Fibroblast of skin of abdomen (primary cell): ENCODE results near the gene ASCL2.
A peak's percentile ranks its signal among the peaks of the same experiment; 100 is the strongest.

Experiments
- DNase-seq: peaks from one replicate; pipeline ENCODE4 v3.0.0-alpha.2; 2013

ASCL2 gene

DNA sequence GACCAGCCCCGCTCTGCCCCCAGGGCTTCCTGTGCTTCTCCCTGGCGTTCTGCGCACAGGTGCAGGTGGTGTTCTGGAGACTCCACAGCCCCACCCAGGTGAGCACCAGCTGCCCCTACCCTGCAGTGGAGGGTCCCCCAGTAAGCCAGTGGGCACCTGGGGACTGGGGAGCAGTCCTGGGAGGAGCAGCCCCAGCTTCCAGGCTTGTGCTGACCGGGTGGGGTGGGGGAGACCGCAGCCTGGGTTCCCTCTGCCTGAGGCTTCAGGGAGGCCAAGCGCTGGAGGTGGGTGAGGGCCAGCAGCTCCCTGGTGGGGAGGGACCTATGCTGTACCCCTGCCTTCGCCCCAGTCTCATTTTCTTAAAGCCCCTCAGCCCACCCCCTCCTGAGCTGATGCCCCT lies 38.3 kb upstream of the ASCL2 start:
- no peak for DNase-seq

DNA sequence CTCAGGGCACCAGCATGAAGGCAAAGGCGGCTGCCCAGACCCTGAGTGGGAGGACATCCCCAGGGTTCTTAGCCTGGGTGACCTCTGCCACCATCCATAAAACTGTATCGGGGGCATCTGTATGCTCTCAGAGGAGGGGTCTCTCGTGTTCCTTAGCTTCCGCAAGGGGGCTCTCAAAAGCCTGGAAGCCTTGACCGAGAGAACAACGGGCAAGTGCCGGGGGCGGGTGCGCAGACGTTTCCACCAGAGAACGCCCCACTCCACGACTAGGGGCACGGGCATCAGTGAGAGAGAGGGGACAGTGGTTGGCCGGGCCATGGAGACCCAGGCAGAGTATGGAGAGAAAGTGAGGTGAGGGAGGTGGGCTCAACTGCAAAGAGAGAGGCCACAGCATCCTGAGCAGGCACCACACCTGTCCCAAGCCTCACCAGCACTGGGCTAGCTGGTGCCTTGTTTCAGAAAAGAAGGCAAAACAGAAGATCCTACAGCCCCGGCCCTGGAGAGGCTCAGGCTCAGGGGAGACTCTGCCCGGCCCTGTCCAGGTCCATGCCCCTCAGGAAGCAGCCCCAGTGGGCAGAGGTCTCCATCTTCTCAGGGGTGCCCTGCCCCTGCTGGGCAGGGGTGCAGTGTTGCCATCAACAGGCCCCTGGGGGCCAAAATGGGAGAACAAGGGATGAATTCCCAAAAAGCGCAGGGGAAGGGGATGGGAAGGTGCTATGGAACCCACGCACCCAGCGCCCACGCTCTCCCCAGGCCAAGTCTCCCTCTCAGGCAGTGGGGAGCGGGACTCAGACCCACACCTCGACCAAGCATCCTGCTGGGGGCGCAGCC lies 37.3 kb upstream of the ASCL2 start:
- DNase-seq = no peak

DNA sequence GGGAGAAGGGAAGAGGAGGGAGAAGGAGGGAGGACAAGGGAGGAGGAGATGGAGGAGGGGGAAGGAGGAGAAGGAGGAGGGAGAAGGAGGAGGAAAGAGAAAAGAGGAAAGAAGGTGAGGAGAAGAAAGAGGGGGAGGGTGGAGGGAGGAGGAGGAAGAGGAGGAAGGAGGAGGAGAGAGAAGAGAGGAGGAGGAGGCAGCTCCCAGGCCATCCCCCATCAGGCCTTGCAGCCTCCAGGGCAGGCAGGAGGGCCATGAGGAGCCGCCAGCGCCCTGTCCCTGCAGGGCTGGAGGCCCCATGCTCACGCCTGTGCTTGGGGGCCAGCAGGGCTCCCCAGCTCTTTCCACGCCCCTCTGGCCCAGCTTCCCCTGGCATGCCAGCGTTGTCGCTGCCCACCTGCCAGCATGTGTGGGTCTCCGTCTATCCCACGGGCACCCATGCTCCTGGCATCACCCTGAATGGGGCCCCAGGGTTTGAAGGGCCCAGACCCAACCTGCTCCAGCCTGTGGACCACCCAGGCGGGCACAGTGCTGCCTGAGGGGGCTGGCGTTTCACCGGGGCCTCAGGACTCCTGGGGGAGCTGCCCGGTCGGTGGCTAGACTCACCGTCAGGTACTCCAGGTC lies 36.6 kb upstream of the ASCL2 start:
- no peak for DNase-seq

DNA sequence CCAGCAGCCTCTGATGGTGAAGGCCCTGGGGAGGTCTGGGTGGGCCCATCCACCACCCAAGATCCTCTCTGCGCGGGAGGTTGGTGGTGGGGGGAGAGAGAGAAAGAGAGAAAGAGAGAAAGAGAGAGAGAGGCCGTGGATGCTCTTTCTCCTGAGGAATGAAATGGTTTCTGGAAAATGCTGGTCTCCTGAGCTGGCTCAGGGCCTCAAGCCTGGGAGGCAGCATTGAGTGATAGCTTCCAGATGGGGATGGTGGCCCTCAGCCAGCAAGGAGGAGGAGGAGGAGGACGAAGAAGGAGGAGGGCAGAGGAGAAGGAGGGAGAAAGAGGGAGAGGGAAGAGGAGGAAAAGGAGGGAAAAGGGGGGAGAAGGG lies 36.0 kb upstream of the ASCL2 start:
- peak; percentile 96 for DNase-seq

DNA sequence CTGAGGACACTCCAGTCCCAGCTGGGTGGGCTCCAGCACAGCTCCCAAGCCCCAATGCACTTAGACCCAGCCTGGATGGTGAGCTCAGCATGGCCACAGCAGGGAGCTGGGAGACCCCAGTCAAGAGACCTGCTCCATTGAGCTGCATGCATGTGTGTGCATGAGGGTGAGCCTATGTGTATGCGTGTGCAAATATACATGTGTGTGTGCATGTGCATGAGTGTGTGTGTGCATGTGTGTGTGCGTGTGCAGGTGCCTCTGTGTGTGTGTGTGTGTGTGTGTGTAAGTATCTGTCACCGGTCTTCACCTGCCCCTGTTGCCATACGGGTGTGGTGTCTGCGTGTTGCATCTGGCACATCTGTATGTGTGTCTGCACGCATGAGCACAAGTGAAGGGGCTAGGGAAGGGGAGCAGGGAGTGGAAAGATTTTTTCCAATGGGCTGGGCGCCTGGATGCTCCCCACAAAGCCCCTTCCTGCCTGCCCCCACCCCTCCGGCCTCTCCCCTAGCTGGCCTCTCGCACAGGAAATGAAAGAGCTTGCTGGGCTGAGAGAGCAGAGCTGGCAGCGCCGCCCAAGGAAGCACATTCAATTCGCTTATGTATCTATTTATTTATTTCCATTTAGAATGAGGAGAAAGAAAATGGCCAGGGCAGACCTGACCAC lies 35.5 kb upstream of the ASCL2 start:
- peak; percentile 71 for DNase-seq

DNA sequence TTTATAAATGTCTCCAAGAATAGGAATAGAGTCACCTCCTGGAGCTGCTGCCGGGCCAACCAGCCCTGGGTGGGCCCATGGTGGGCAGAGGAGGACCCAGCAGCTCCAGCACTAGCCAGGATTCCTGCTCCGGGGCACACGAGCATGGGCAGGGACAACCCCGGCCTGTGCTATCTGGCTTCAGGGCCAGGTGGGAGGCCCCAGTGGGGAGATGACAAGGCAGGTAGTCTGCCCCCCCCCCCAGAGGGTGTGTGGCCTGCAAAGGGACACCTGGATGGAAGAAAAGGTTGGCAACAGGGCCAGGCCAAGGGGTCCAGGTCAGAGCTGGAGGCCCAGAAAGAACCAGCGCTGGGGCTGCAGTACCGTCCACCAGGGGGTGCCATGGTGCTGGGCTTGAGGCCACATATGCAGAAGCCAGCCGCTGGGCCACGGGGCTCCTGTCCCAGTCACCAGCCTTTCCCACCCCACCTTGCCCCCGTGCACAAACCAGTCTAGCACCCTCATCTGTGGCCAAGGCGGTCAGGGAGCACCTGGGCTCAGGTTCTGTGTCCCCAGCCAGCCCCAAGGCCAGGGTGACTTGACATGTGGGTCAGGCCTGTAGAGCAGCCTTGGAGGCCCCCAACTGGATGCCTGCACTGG lies 34.9 kb upstream of the ASCL2 start:
- DNase-seq = peak; percentile 68

DNA sequence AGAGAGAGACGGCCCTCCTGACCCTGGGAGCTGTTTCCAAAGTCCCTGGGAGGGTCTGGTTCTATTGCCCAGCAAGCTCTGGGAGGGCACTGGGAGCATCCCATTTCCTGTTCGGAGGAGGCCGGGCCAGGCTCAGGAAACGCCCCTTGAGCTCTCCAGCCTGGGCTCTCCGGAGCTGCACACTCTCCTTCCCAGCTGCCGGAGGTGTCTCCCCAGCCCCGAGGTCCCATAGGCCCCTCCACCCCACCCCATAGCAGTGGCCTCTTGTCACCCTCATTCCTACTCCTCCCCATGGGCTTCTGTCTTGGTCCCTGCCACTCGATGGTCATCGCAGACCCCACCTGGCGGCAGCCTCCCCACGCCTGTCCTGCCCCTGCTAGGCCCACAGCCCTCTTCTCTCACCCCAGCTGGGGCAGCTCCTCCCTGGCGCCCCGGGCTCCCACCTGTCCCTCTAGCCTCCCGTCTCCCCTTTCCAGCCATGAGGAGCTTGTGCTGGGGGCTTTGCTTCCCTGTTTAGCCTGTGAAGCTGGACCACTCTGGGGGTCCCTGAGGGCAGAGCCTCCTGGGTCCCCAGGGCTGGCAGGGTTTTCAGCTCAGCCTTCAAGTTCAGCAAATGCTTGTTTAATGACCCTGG lies 34.2 kb upstream of the ASCL2 start:
- DNase-seq = no peak

DNA sequence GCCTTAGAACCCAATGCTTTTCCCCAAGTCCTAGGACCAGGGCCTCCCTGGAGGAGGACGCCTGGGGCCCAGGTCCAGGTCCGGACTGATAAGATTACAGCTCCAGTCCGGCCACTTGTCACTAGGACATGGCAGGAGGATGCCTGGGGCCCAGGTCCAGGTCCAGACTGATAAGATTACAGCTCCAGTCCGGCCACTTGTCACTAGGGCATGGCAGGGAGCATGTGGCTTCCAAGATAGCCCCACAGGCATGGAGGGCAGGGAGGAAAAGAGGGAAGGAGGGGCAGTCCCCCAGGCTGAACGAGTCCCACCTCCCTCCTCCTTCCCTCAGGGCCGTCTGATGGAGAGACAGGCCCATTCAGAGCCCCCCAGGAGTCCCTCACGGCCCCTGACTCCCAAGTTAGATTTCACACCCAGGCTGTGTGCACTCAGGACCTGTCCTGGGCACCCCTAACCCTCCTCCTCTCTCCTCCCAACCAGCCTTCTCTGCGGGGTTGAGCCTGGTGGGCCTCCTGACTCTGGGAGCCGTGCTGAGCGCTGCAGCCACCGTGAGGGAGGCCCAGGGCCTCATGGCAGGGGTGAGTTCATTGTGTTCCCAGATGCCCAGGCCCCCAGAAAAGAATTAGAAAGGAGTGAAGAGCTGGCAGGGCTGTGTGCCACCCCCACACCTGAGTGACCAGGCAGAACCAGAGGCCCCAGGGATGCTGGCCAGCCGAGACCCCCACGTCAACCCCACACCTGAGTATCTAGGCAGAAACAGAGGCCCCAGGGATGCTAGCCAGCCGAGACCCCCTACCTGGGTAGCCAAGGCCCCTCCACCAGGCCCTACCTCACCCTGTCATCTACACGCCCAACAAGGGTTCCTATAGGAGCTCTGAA lies 33.5 kb upstream of the ASCL2 start:
- DNase-seq = no peak

DNA sequence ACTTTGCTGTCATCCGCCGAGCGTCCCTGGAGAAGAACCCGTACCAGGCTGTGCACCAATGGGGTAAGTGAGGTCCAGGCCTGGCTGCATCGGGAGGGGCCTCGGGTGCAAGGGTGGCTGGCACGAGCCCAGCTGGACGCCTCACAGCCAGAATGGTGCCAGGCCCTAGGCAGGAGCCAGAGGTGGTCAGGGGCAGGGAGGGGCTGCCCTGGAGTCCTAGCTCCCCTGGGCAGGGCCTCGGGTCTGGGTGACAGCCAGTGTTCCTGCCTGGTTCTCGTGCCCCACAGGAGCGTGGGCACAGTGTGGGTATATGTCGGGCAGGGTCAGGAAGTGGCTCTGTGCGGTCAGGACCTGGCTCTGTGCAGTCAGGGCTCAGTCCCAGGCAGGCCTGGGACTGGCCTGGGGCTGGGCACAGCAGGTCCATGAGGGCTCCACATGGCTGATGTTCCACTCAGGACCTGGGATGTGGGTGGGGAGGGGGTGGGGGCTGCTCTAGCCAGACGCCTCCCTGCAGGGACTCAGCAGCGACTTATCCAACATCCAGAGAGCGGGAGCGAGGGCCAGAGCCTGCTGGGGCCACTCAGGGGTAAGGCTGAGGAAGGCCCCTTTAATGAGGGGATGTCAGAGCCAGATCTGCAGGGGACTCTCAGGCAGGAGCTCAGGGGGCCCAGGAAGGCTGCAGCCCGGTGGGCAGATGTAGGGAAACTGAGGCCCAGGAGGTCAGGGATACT lies 32.7 kb upstream of the ASCL2 start:
- no peak for DNase-seq

DNA sequence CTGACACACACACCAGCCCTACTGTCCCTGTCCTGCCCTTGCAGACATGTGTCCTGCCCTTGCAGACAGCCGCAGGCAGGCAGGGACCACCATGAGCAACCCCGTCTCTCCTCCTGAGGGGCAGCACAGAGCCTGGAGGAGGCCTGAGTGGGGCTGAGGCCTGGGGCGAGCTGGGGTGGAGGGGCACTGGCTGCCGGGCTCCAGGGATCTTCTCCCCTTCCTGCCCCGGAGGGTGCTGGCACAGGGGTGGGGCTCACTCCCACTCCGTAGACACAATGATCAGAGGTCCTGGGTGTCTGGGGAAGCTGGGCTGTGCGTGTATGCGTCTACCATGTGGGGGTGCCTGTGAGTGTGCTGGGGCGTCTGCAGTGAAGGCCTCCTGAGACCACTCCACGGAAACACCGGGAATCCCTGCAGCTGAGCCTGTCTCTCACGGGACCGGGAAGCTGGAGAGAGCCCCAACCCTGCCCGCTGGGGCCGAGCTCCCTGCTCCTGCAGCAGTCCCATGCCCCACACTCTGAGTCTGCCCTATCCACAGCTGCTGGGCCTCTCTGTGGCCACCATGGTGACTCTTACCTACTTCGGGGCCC lies 32.0 kb upstream of the ASCL2 start:
- no peak for DNase-seq

DNA sequence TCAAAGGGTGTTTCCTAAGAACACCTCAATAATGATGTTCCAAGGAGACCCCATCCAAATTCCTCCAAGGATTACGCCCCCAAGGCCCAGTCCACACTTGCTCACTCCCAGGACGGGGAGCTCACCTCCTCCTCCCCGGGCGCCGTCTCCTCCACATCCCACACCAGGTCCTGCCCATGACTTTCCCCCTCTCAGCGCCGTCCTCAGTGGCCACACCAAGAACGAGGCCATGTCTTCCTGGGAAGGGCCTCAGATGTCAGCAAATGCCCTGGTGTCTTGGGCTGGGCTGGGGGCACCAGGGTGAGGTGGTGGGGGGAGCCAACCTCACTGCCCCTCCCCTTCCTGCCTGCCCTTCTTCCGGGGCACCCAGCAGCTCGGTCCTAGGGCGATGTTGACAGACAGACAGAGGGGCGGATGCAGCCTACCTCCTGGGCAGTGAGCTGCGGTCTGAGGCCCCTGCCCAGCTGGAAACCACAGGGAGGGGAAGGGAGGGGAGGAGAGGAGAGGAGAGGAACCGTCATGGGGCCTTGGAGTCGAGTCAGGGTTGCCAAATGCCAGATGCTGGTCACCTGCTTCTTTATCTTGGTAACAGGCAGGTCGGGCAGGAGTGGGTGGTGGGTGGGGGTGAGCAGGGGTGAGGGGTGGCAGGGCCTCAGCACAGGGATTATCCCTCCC lies 31.4 kb upstream of the ASCL2 start, which contains the start of the genes C11orf21 and TSPAN32:
Gene C11orf21 (minus strand): TSS at position 288 of the 675 bp plus-strand sequence. CDS start 110 bp downstream, at position 178.
Gene TSPAN32 (plus strand): TSS at position 383 of the 675 bp plus-strand sequence. CDS start 137 bp downstream, at position 520.
- DNase-seq = peak; percentile 25

DNA sequence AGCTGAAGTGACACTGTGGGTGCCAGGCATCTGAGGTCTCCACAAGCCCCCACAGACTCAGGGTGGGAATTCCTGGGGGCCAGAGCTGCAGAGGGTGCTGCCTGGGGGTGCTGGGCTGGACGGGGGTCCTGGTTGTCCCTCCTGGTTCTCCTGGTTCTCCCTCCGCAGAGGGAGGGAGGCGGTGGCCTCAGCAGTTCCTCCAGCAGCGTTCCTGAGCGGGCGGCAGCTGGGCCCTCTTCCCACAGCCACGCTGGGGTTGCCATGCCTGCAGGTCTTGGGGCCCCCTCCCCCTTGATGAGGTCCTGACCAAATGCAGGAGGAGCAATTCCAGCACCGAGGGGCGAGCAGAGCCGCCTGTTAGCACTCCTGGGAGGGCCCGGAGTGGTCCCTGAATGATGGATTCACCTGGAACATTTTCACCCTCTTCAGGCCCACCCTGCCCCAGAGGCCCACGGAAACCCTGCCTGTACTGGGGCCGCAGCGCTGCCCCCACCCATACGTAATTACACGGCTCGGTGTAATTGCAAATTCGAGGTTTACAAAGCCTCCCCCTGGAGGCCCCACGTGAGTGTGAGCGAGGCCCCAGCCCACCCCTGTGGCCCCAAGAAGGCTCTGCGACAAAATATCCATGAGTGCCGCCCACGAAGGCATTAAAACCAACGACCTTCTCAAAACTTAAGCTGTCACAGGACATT lies 30.7 kb upstream of the ASCL2 start:
- DNase-seq = no peak

DNA sequence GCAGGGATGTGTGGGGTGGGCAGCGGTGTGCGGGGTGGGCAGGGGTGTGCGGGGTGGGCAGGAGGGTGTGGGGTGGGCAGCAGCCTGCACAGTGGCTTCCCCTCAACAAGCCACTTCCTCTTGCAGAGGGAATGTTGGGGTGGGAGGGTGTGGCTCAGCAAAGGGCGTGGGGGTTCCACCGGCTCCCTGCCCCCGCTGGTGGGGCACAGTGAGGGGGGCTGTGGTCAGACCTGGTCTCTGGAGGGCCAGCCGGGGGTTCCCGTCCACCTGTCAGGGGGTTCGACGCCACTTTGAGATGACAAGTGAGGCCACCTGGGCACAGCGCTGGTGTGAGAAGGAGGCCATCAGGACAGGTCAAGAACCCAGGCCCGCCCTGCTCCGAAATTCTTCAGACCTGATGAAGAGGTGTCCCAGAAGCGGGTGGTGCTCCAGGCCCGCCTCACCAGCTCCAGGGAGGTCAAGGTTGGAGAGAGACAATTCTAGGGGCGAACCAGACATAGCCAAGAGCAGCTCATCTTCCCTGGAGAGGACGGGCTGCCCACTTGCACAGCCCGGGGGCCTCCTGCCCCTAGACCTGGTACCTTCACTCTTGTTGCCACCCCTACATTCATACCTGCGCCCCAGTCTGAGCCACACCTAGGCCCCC lies 30.0 kb upstream of the ASCL2 start:
- DNase-seq = no peak

DNA sequence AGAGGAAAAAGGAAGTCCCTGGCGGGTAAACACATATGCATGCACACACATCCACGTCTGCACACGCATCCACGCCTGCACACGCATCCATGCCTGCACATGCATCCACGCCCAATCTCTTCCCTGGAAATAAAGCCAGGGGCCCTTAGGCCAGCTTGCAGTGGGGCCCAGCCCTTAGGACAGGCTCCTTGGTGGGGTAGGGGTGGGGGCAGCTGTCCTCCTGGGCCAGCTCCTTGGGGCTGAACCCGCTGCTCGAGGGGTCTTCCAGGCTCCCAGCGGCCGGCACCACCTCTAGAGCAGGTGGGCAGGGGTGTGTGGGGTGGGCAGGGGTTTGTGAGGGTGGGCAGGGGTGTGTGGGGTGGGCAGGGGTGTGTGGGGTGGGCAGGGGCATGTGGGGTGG lies 29.4 kb upstream of the ASCL2 start:
- DNase-seq = no peak

DNA sequence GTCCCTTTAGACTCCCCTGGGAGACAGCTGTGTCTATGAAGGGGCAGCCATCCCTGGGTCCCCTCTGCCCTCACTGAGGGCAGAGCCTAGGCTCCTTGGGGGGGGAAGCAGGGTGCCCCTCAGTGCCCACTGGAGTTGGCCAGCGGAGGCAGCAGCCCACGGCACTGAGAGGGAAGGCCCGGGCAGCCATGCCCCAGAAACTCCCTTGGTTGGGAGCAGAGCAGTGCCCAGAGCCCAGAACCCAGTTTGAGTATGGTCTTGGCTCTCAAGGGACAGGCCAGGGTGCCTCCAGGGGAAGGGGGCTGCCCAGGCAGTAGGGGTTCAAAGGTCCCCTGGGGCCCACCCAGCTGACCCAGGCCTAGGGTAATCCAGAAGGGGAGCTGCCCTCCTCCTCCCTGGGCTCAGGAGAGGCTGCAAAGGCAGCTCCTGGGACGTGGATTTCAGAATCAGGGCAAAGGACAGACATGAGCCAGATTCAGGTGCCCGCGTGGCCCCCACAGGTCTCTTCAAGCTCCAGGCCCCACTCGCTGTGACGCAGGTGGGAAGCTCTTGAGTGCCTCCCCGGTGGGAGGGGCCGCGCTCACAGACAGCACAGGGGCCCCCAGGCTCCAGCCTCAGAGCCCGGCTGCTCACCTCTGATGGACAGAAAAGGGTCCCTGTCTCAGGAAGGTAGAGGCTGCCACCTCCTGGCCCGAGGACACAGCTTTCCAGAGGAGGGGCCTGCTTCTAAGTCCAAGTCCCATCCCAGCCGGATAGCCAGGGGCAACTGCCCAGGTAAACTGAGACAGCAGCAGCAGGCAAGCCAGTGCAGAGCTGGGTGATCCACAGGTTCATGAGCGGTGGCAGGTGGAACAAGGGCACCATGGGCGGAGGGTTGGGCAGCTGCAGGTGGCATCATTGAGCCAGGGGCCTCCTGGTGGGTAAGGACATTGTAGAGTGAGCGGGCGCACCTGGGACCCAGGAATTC lies 28.7 kb upstream of the ASCL2 start:
- DNase-seq = no peak

DNA sequence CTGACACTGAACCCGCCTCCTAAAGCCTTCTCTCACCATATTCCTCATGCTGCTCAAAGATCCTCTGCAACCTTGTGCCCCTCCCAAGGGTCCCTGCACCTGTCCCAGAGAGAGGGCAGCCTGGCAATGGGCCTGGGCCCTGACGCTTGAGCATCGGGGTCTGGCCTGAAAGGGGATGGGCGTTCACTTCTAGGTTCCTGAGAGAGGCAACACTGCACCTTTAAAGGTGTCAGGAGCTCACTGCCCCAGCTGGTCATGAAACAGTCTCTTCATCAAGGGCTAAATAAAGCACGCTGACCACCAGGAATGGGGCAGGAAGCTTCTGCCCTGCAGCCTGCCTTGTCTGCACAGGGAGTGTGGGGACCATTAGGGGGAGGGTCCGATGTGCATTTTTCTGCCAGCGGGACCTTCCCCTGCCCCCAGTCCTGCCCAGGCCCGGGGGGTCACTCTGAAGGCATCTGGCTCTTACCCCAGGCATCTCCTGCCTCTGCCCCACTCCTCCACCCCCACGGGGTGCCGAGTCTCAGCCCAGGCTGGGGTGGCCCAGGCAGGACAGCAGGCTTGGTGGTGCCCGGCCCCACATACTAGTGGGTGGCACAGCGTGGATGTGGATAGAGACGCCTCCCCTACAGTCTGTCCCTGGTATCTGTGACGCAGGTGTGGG lies 27.9 kb upstream of the ASCL2 start:
- no peak for DNase-seq

DNA sequence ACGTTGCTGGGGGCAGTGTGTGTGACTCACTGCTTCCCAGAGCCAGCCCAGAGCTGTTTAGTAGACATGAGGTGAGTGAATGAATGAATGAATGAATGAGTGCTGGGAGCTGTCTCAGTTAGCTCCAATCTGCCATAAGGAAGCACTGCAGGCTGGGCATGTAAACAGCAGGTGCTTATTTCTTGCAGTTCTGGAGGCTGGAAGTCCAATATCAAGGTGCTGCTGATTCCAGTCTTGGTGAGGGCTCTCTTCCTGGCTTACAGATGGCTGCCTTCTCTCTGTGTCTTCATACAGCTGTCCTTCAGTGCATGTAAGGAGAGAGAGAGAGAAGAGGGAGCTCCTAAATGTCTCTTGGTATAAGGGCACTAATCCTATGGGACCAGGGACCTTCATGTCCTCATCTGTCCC lies 27.2 kb upstream of the ASCL2 start:
- DNase-seq = no peak
